Measurements from ENCODE around the gene NR1I2.

The NR1I2 gene

DNA sequence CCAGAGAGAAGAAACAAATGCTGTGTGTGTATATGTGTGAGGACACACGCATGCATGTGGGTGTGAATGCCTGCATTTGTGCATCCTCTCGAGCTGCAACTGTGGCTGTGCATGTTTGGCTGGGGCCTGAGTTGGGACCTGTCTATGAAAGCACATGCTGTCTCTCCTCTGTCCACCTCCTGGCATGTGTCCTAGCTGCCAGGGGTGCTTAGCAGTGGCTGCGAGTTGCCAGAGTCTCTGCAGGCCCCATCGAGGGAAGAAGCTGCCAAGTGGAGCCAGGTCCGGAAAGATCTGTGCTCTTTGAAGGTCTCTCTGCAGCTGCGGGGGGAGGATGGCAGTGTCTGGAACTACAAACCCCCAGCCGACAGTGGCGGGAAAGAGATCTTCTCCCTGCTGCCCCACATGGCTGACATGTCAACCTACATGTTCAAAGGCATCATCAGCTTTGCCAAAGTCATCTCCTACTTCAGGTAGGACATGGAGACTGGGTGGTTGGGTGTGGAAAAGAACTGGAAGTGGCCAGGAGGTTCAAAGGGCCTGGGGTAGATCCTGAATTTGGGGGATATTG lies 30.7 kb downstream of the NR1I2 start:
- TF ChIP-seq, protein P1, sequence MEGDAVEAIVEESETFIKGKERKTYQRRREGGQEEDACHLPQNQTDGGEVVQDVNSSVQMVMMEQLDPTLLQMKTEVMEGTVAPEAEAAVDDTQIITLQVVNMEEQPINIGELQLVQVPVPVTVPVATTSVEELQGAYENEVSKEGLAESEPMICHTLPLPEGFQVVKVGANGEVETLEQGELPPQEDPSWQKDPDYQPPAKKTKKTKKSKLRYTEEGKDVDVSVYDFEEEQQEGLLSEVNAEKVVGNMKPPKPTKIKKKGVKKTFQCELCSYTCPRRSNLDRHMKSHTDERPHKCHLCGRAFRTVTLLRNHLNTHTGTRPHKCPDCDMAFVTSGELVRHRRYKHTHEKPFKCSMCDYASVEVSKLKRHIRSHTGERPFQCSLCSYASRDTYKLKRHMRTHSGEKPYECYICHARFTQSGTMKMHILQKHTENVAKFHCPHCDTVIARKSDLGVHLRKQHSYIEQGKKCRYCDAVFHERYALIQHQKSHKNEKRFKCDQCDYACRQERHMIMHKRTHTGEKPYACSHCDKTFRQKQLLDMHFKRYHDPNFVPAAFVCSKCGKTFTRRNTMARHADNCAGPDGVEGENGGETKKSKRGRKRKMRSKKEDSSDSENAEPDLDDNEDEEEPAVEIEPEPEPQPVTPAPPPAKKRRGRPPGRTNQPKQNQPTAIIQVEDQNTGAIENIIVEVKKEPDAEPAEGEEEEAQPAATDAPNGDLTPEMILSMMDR (IDR thresholded peaks at IDR 0.05; ENCODE audit: low read depth, low read length, missing control alignments): peak; percentile 2
- no peak for DNase-seq
- H3K27me3 ChIP-seq (replicated peaks): no peaks in the 10 kb centered on the region
- no peaks in the 10 kb centered on the region for H3K36me3 ChIP-seq (replicated peaks)
- H3K27ac ChIP-seq: no peak overlapping the region
- in situ Hi-C loops (cut with HindIII; ENCODE audit: low pct_ligation_motif_present, low sequenced_read_pairs): no loop called here
- H3K4me3 ChIP-seq (ENCODE audit: low read depth, low read length): no peak overlapping the region

DNA sequence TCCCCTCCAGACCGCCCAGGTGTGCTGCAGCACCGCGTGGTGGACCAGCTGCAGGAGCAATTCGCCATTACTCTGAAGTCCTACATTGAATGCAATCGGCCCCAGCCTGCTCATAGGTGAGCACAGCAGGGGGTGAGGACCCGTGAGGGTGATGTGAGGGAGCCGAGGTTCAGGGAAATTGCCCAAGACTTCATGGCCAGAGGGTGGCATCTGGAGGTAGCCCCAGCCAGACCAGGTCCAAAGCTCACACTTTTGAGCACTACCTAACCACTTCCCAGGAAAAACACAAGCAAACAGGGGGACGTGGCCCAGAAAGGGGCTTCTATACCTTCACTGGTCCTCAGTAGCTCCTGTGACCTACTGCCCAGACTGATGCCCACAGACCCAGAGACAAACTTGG lies 33.8 kb downstream of the NR1I2 start:
- TF ChIP-seq, protein P1 (IDR thresholded peaks at IDR 0.05; ENCODE audit: low read depth, low read length, missing control alignments): no peak
- H3K36me3 ChIP-seq (replicated peaks): no peaks in the 10 kb centered on the region
- H3K4me3 ChIP-seq (ENCODE audit: low read depth, low read length): no peak overlapping the region
- DNase-seq: no peak
- H3K27ac ChIP-seq: no peak overlapping the region
- H3K27me3 ChIP-seq (replicated peaks): no peaks in the 10 kb centered on the region
- in situ Hi-C loops (cut with HindIII; ENCODE audit: low pct_ligation_motif_present, low sequenced_read_pairs): no loop called here

DNA sequence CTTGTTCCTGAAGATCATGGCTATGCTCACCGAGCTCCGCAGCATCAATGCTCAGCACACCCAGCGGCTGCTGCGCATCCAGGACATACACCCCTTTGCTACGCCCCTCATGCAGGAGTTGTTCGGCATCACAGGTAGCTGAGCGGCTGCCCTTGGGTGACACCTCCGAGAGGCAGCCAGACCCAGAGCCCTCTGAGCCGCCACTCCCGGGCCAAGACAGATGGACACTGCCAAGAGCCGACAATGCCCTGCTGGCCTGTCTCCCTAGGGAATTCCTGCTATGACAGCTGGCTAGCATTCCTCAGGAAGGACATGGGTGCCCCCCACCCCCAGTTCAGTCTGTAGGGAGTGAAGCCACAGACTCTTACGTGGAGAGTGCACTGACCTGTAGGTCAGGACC lies 35.2 kb downstream of the NR1I2 start:
- DNase-seq: no peak
- Histone ChIP-seq H3K36me3 (replicated peaks) (no peaks in the 10 kb centered on the region), H3K27ac (no peak overlapping the region), H3K27me3 (replicated peaks) (no peaks in the 10 kb centered on the region), H3K4me3 (ENCODE audit: low read depth, low read length) (no peak overlapping the region)
- TF ChIP-seq, protein P1 (IDR thresholded peaks at IDR 0.05; ENCODE audit: low read depth, low read length, missing control alignments): no peak
- in situ Hi-C loops (cut with HindIII; ENCODE audit: low pct_ligation_motif_present, low sequenced_read_pairs): no loop called here

DNA sequence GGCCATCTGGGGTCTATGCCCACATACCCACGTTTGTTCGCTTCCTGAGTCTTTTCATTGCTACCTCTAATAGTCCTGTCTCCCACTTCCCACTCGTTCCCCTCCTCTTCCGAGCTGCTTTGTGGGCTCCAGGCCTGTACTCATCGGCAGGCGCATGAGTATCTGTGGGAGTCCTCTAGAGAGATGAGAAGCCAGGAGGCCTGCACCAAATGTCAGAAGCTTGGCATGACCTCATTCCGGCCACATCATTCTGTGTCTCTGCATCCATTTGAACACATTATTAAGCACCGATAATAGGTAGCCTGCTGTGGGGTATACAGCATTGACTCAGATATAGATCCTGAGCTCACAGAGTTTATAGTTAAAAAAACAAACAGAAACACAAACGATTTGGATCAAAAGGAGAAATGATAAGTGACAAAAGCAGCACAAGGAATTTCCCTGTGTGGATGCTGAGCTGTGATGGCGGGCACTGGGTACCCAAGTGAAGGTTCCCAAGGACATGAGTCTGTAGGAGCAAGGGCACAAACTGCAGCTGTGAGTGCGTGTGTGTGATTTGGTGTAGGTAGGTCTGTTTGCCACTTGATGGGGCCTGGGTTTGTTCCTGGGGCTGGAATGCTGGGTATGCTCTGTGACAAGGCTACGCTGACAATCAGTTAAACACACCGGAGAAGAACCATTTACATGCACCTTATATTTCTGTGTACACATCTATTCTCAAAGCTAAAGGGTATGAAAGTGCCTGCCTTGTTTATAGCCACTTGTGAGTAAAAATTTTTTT lies 35.9 kb downstream of the NR1I2 start:
- Histone ChIP-seq H3K27ac (no peak overlapping the region), H3K36me3 (replicated peaks) (no peaks in the 10 kb centered on the region), H3K4me3 (ENCODE audit: low read depth, low read length) (no peak overlapping the region), H3K27me3 (replicated peaks) (no peaks in the 10 kb centered on the region)
- in situ Hi-C loops (cut with HindIII; ENCODE audit: low pct_ligation_motif_present, low sequenced_read_pairs): no loop called here
- TF ChIP-seq, protein P1 (IDR thresholded peaks at IDR 0.05; ENCODE audit: low read depth, low read length, missing control alignments): no peak
- DNase-seq: no peak

DNA sequence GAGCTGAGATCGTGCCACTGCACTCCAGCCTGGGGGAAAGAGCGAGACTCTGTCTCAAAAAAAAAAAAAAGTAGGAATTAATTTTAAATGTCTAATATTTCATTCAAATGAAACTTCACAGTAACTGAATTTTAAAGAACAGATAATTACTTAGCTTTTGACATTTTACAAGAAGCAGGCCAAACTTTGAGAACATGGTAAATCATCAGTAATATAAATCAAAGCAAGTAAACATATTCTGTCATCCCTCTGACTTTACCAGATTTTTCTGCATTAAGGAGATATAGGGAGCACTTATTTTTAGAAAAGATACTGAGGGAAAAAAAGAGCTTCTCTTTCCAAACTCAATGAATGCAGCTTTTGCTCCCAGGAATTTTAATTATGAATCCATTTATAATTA lies 37.0 kb downstream of the NR1I2 start:
- H3K27ac ChIP-seq: no peak overlapping the region
- in situ Hi-C loops (cut with HindIII; ENCODE audit: low pct_ligation_motif_present, low sequenced_read_pairs): no loop called here
- H3K4me3 ChIP-seq (ENCODE audit: low read depth, low read length): no peak overlapping the region
- TF ChIP-seq, protein P1 (IDR thresholded peaks at IDR 0.05; ENCODE audit: low read depth, low read length, missing control alignments): no peak
- no peaks in the 10 kb centered on the region for H3K27me3 ChIP-seq (replicated peaks)
- no peak for DNase-seq
- no peaks in the 10 kb centered on the region for H3K36me3 ChIP-seq (replicated peaks)

Data from brain microvascular endothelial cell (primary cell).